GM23338 (cell line): ENCODE results near the gene NID2. TPM values are rescaled to one million over a fixed set of nuclear protein-coding genes. Genes with fewer than 3 reads are reported as not detected.

Experiments used
- ATAC-seq: fragments of 200-7000 bp; cut with Tn5 transposase; 3 replicates; pipeline ENCODE4 v1.9.1; 2020
- DNase-seq: peaks from one replicate; pipeline ENCODE4 v3.0.0-alpha.2; 2015; ENCODE audit warnings: low spot score
- H2AFZ ChIP-seq: fragments of 200-600 bp; sonication (generic); 2 replicates; pipeline ENCODE4 v1.8.0; 2016; ENCODE audit warnings: antibody characterized with exemption, mild to moderate bottlenecking, moderate library complexity
- H3F3A ChIP-seq: fragments of 200-600 bp; sonication (generic); replicated peaks from 2 replicates; pipeline ENCODE4 v1.8.0; 2017; ENCODE audit warnings: antibody characterized with exemption, mixed run types, low read depth
- H3K27ac ChIP-seq: fragments of 200-600 bp; sonication (generic); 2 replicates; pipeline ENCODE4 v1.6.1; 2016; ENCODE audit warnings: low read depth
- H3K27me3 ChIP-seq: fragments of 200-600 bp; sonication (generic); 2 replicates; pipeline ENCODE4 v1.8.0; 2016; ENCODE audit warnings: mild to moderate bottlenecking, mixed run types, moderate library complexity; ENCODE audit not compliant: insufficient read depth
- H3K36me3 ChIP-seq: fragments of 200-600 bp; sonication (generic); 2 replicates; pipeline ENCODE4 v1.8.0; 2016; ENCODE audit warnings: mild to moderate bottlenecking; ENCODE audit not compliant: insufficient read depth
- H3K4me1 ChIP-seq: fragments of 200-600 bp; sonication (generic); 2 replicates; pipeline ENCODE4 v1.8.0; 2016; ENCODE audit warnings: mild to moderate bottlenecking, moderate library complexity; ENCODE audit not compliant: insufficient read depth
- H3K4me2 ChIP-seq: fragments of 200-600 bp; sonication (generic); 2 replicates; pipeline ENCODE4 v1.7.1; 2017; ENCODE audit warnings: mixed run types
- H3K4me3 ChIP-seq: fragments of 200-600 bp; sonication (generic); 2 replicates; pipeline ENCODE4 v1.6.1; 2016; ENCODE audit warnings: mixed run types
- H3K79me2 ChIP-seq: fragments of 200-600 bp; sonication (generic); replicated peaks from 2 replicates; pipeline ENCODE4 v1.8.0; 2017; ENCODE audit warnings: mild to moderate bottlenecking; ENCODE audit not compliant: insufficient read depth
- H3K9me2 ChIP-seq: fragments of 200-600 bp; sonication (generic); 2 replicates; pipeline ENCODE4 v1.8.0; 2017; ENCODE audit not compliant: insufficient read depth
- H4K20me1 ChIP-seq: fragments of 200-600 bp; sonication (generic); replicated peaks from 2 replicates; pipeline ENCODE4 v1.8.0; 2017; ENCODE audit warnings: mild to moderate bottlenecking; ENCODE audit not compliant: insufficient read depth
- H3K27ac Mint-ChIP-seq: 2 replicates; pipeline ENCODE4 v1.8.0; 2020; ENCODE audit warnings: inconsistent platforms, mild to moderate bottlenecking, moderate library complexity, mixed read lengths
- H3K27me3 Mint-ChIP-seq: 3 replicates; pipeline ENCODE4 v1.8.0; 2022; ENCODE audit warnings: low read depth, mild to moderate bottlenecking, moderate library complexity, mixed read lengths, inconsistent platforms; ENCODE audit not compliant: insufficient read depth, poor library complexity
- H3K36me3 Mint-ChIP-seq: 3 replicates; pipeline ENCODE4 v1.8.0; 2021; ENCODE audit warnings: low read depth, mild to moderate bottlenecking, inconsistent platforms, moderate library complexity, mixed read lengths
- H3K4me1 Mint-ChIP-seq: 3 replicates; pipeline ENCODE4 v1.8.0; 2020; ENCODE audit warnings: mild to moderate bottlenecking, inconsistent platforms, mixed read lengths
- H3K4me3 Mint-ChIP-seq: 3 replicates; pipeline ENCODE4 v1.8.0; 2021; ENCODE audit warnings: moderate library complexity, mild to moderate bottlenecking, inconsistent platforms, mixed read lengths
- H3K9me3 Mint-ChIP-seq: 3 replicates; pipeline ENCODE4 v1.8.0; 2020; ENCODE audit warnings: moderate library complexity, mild to moderate bottlenecking, inconsistent platforms, mixed read lengths
- CREB1 ChIP-seq: fragments of 250-450 bp; sonication (Bioruptor Pico); IDR thresholded peaks from 2 replicates; pipeline ENCODE4 v1.5.0; 2020; ENCODE audit warnings: low read depth, mild to moderate bottlenecking, moderate library complexity
- EZH2 ChIP-seq: fragments of 200-600 bp; sonication (generic); IDR thresholded peaks from one replicate; pipeline ENCODE4 v1.8.0; 2017; ENCODE audit warnings: antibody characterized with exemption, mild to moderate bottlenecking, low read depth; ENCODE audit not compliant: unreplicated experiment
- JUNB ChIP-seq: IDR thresholded peaks from one replicate; pipeline ENCODE4 v1.6.1; 2016; ENCODE audit warnings: antibody characterized with exemption; ENCODE audit not compliant: unreplicated experiment
- NANOG ChIP-seq: IDR thresholded peaks from 2 replicates; pipeline ENCODE4 v1.6.1; 2016; ENCODE audit warnings: antibody characterized with exemption, borderline replicate concordance
- STAT1 ChIP-seq: IDR thresholded peaks from one replicate; pipeline ENCODE4 v1.6.1; 2016; ENCODE audit warnings: antibody characterized with exemption; ENCODE audit not compliant: unreplicated experiment
- ZNF114 ChIP-seq: fragments of 250-450 bp; sonication (Bioruptor Pico); IDR thresholded peaks from 2 replicates; pipeline ENCODE4 v1.5.0; 2020; ENCODE audit warnings: mild to moderate bottlenecking, moderate library complexity
- ZNF331 ChIP-seq: fragments of 250-450 bp; sonication (Bioruptor Pico); IDR thresholded peaks from 2 replicates; pipeline ENCODE4 v1.5.0; 2020; ENCODE audit warnings: low read depth, mild to moderate bottlenecking, moderate library complexity
- polyA plus RNA-seq: library from polyadenylated mRNA; unstranded; fragments of >200 nt; fragmentation: Nextera tagmentation; extraction: Ambion mirVana; gene quantifications from 2 replicates; pipeline ENCODE4 v1.2.1, GENCODE V29; 2016
- total RNA-seq: library from RNA; depleted of rRNA; stranded (reverse); fragments of >200 nt; shearing (Covaris generic); gene quantifications from 2 replicates; pipeline ENCODE4 v1.2.3, GENCODE V29; 2014
- TF ChIP-seq, protein P1 (sequence below): fragments of 250-450 bp; sonication (Bioruptor Pico); IDR thresholded peaks from 2 replicates; pipeline ENCODE4 v1.5.0; 2020; ENCODE audit warnings: mild to moderate bottlenecking, moderate library complexity
- TF ChIP-seq, protein P2 (sequence below): IDR thresholded peaks from one replicate; pipeline ENCODE4 v1.6.1; 2018; ENCODE audit warnings: antibody characterized with exemption; ENCODE audit not compliant: unreplicated experiment

NID2 gene
- total and polyA plus RNA-seq, 2 experiments from 2014 or later = 4.3 to 10.4 TPM

GRCh38 chr14:52049721-52050588, 18.9 kb downstream of the NID2 start (continued):
- TF ChIP-seq, protein P1, sequence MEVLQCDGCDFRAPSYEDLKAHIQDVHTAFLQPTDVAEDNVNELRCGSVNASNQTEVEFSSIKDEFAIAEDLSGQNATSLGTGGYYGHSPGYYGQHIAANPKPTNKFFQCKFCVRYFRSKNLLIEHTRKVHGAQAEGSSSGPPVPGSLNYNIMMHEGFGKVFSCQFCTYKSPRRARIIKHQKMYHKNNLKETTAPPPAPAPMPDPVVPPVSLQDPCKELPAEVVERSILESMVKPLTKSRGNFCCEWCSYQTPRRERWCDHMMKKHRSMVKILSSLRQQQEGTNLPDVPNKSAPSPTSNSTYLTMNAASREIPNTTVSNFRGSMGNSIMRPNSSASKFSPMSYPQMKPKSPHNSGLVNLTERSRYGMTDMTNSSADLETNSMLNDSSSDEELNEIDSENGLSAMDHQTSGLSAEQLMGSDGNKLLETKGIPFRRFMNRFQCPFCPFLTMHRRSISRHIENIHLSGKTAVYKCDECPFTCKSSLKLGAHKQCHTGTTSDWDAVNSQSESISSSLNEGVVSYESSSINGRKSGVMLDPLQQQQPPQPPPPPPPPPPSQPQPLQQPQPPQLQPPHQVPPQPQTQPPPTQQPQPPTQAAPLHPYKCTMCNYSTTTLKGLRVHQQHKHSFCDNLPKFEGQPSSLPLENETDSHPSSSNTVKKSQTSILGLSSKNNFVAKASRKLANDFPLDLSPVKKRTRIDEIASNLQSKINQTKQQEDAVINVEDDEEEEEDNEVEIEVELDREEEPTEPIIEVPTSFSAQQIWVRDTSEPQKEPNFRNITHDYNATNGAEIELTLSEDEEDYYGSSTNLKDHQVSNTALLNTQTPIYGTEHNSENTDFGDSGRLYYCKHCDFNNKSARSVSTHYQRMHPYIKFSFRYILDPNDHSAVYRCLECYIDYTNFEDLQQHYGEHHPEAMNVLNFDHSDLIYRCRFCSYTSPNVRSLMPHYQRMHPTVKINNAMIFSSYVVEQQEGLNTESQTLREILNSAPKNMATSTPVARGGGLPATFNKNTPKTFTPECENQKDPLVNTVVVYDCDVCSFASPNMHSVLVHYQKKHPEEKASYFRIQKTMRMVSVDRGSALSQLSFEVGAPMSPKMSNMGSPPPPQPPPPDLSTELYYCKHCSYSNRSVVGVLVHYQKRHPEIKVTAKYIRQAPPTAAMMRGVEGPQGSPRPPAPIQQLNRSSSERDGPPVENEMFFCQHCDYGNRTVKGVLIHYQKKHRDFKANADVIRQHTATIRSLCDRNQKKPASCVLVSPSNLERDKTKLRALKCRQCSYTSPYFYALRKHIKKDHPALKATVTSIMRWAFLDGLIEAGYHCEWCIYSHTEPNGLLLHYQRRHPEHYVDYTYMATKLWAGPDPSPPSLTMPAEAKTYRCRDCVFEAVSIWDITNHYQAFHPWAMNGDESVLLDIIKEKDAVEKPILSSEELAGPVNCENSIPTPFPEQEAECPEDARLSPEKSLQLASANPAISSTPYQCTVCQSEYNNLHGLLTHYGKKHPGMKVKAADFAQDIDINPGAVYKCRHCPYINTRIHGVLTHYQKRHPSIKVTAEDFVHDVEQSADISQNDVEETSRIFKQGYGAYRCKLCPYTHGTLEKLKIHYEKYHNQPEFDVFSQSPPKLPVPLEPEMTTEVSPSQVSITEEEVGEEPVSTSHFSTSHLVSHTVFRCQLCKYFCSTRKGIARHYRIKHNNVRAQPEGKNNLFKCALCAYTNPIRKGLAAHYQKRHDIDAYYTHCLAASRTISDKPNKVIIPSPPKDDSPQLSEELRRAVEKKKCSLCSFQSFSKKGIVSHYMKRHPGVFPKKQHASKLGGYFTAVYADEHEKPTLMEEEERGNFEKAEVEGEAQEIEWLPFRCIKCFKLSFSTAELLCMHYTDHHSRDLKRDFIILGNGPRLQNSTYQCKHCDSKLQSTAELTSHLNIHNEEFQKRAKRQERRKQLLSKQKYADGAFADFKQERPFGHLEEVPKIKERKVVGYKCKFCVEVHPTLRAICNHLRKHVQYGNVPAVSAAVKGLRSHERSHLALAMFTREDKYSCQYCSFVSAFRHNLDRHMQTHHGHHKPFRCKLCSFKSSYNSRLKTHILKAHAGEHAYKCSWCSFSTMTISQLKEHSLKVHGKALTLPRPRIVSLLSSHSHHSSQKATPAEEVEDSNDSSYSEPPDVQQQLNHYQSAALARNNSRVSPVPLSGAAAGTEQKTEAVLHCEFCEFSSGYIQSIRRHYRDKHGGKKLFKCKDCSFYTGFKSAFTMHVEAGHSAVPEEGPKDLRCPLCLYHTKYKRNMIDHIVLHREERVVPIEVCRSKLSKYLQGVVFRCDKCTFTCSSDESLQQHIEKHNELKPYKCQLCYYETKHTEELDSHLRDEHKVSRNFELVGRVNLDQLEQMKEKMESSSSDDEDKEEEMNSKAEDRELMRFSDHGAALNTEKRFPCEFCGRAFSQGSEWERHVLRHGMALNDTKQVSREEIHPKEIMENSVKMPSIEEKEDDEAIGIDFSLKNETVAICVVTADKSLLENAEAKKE = no peak
- TF ChIP-seq NANOG (no peak), ZNF331 (CRISPR knock-in tag) (no peak), JUNB (no peak), CREB1 (CRISPR knock-in tag) (no peak), STAT1 (no peak)

- ATAC-seq = no peak
- TF ChIP-seq, protein P2, sequence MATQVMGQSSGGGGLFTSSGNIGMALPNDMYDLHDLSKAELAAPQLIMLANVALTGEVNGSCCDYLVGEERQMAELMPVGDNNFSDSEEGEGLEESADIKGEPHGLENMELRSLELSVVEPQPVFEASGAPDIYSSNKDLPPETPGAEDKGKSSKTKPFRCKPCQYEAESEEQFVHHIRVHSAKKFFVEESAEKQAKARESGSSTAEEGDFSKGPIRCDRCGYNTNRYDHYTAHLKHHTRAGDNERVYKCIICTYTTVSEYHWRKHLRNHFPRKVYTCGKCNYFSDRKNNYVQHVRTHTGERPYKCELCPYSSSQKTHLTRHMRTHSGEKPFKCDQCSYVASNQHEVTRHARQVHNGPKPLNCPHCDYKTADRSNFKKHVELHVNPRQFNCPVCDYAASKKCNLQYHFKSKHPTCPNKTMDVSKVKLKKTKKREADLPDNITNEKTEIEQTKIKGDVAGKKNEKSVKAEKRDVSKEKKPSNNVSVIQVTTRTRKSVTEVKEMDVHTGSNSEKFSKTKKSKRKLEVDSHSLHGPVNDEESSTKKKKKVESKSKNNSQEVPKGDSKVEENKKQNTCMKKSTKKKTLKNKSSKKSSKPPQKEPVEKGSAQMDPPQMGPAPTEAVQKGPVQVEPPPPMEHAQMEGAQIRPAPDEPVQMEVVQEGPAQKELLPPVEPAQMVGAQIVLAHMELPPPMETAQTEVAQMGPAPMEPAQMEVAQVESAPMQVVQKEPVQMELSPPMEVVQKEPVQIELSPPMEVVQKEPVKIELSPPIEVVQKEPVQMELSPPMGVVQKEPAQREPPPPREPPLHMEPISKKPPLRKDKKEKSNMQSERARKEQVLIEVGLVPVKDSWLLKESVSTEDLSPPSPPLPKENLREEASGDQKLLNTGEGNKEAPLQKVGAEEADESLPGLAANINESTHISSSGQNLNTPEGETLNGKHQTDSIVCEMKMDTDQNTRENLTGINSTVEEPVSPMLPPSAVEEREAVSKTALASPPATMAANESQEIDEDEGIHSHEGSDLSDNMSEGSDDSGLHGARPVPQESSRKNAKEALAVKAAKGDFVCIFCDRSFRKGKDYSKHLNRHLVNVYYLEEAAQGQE = no peak
- TF ChIP-seq ZNF114 (CRISPR knock-in tag) (no peak), EZH2 (no peak)
These were observed 19.6 kb downstream of the NID2 start for GRCh38 chr14:52049271-52049670.

More at GRCh38 chr14:52049271-52049670, 19.6 kb downstream of the NID2 start:
- H4K20me1 ChIP-seq = no peaks in the 10 kb centered on the region
- no peak overlapping the region for H2AFZ ChIP-seq
- H3K4me2 ChIP-seq = no peak overlapping the region
- no peak for DNase-seq
- peaks cover 5% of the 10 kb centered on the region for H3K27me3 Mint-ChIP-seq
- no peaks in the 10 kb centered on the region for H3F3A ChIP-seq
- H3K79me2 ChIP-seq = no peaks in the 10 kb centered on the region
- no peak overlapping the region for H3K27ac ChIP-seq
- H3K4me3 ChIP-seq = no peak overlapping the region
- peaks cover 17% of the 10 kb centered on the region for H3K4me1 Mint-ChIP-seq
- no peaks in the 10 kb centered on the region for H3K36me3 ChIP-seq
- no peaks in the 10 kb centered on the region for H3K27me3 ChIP-seq
- H3K9me2 ChIP-seq = no peaks in the 10 kb centered on the region
- no peak overlapping the region for H3K27ac Mint-ChIP-seq
- no peaks in the 10 kb centered on the region for H3K9me3 Mint-ChIP-seq
- H3K36me3 Mint-ChIP-seq = no peaks in the 10 kb centered on the region
- H3K4me1 ChIP-seq = no peaks in the 10 kb centered on the region
- no peak overlapping the region for H3K4me3 Mint-ChIP-seq
